Stimulated activated CD4-positive, alpha-beta T cell treated with anti-CD3 and anti-CD28 coated beads, Interleukin-4, amount 100 ng/mL, for 24 hours (primary cell): ENCODE data around the gene USP33.
"Not testable (repeated sequence)": the region's sequence is repeated elsewhere in the genome, so short reads cannot be mapped to it uniquely, and the experiment has no call there.

ENCODE experiments used
- DNase-seq: peaks from one replicate; pipeline ENCODE4 v3.0.0-alpha.2; 2020

USP33 gene

GRCh38 chr1:77668924-77669449 lies 90.7 kb downstream of the USP33 start:
- no peak for DNase-seq

- DNase-seq = no peak
Observed at GRCh38 chr1:77664939-77665516, 94.6 kb downstream of the USP33 start.

DNA sequence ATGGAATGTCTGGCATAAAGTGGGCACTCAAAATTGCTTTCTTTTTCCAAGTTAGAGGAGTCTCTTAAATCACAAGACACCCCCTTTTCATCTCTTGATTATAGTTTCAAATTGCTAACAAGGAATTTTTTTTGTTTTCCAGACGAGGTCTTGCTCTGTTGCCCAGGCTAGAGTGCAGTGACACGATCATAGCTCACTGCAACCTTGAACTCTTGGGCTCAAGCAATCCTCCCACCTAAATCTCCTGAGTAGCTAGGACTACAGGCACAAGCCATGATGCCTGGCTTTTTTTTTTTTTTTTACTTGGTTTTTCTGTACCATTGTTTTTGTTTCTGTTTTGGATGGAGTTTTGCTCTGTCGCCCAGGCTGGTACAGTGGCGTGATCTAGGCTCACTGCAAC lies 98.0 kb downstream of the USP33 start:
- no peak for DNase-seq

DNA sequence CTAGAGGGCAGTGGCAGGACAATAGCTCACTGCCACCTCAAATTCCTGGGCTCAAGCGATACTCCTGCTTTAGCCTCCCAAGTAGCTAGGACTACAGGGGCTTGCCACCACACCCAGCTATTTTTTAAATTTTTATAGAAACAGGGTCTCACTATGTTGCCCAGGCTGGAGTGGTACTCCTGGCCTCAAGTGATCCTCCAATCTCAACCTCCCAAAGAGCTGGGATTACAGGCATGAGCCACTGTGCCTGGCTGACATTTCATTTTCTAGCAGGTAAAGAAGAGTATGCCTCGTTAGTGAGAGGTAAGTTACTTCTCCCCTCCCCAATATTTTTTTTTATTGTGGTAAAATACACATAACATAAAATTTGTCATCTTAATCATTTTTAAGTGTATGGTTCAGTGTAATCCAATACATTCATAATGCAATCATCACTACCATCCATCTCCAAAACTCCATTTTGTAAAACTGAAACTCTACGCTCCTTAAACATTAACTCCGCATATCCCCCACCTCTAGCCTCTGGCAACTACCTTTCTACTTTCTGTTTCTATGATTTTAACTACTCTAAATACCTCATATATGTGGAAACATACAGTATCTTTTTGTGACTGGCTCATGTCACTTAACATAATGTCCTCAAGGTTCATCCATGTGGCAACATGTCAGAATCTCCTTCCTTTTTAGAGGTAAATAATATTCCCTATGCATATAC lies 99.6 kb downstream of the USP33 start:
- DNase-seq = no peak

- no peak for DNase-seq
Observed at GRCh38 chr1:77658271-77658670, 101.4 kb downstream of the USP33 start.

- no peak for DNase-seq
Observed at GRCh38 chr1:77655431-77655974, 104.1 kb downstream of the USP33 start.

DNA sequence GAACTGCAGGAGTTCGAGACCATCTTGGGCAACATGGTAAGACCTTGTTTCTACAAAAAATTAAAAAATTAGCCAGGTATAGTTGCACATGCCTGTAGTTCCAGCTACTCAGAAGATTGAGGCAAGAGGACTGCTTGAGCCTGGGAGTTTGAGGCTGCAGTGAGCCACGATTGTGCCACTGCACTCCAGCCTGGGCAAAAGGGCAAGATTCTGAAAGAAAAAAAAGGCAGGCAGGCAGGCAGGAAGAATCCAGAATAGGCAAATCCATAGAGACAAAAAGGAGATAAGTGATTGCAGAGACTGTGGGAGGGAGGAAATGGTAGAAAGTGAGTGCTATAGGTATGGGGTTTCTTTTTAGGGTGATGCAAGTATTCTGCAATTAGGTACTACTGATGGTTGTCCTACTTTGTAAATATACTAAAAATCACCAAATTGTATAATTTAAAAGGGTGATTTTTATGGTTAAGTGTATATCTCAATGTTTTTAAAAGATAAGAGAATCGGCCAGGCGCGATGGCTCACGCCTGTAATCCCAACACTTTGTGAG lies 106.6 kb downstream of the USP33 start:
- DNase-seq = no peak

DNA sequence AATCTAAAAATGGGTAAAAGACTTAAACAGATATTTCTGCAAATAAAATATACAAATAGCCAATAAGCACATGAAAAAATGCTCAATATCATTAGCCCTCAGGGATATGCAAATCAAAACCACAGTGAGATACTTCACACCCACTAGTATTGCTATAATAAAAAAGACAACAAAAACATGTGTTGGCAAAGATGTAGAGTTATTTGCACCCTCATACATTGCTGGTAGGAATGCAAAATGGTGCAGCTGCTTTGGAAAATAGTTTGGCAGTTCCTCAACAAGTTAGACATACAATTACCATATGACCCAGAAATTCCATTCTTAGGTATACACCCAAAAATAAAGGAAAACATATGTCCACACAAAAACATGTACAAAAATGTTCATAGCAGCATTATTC lies 107.4 kb downstream of the USP33 start:
- DNase-seq = no peak

- DNase-seq = no peak
Observed at GRCh38 chr1:77649127-77649526, 110.5 kb downstream of the USP33 start.

- not testable (repeated sequence) for DNase-seq
Observed at GRCh38 chr1:77646224-77646623, 113.4 kb downstream of the USP33 start.
